MM.1S (cell line): Measurements from ENCODE around the gene VAMP7.

ENCODE experiments used
- CTCF ChIP-seq: fragments of 300-600 bp; sonication (generic); IDR thresholded peaks from 2 replicates; pipeline ENCODE4 v1.5.1; 2016; ENCODE audit warnings: antibody characterized with exemption, low read length, mixed read lengths
- EZH2 ChIP-seq: fragments of 300-600 bp; sonication (generic); optimal IDR thresholded peaks from 2 replicates; pipeline ENCODE3; 2017; ENCODE audit warnings: low read depth, mild to moderate bottlenecking, antibody characterized with exemption, low read length, mixed read lengths

- no peak for TF ChIP-seq EZH2
- no peak for TF ChIP-seq CTCF
Measured at GRCh38 chrX:155889328-155889727, 8.2 kb downstream of the VAMP7 start.
